Head of caudate nucleus (tissue), 42 donors: Measurements from ENCODE around the gene TYW1B.
A peak's percentile ranks its signal among the peaks of the same experiment; 100 is the strongest.
"Not testable (repeated sequence)": the region's sequence is repeated elsewhere in the genome, so short reads cannot be mapped to it uniquely, and the experiment has no call there.

Source experiments
- DNase-seq, 42 donors: peaks; one replicate each; pipeline versions ENCODE4 v3.0.0 to v3.0.0-alpha.2; 2020 to 2021; ENCODE audit warnings: mixed read lengths in 7 of 42
- intact Hi-C: fragments of 100-400 bp; cut with DNase I; formaldehyde crosslinking; loops from one replicate; pipeline ENCODE4 v1.15.0; 2022

The TYW1B gene

GRCh38 chr7:72670850-72671249, 157.2 kb downstream of the TYW1B start:
- intact Hi-C loops, DNase-seq: not testable (repeated sequence)

- DNase-seq, intact Hi-C loops: not testable (repeated sequence)
Measured at GRCh38 chr7:72668435-72668834, 159.6 kb downstream of the TYW1B start.

GRCh38 chr7:72667049-72667448, 161.0 kb downstream of the TYW1B start:
- intact Hi-C loops, DNase-seq: not testable (repeated sequence)

- intact Hi-C loops, DNase-seq: not testable (repeated sequence)
Measured at GRCh38 chr7:72648574-72648973, 179.4 kb downstream of the TYW1B start.

GRCh38 chr7:72643708-72644107, 184.3 kb downstream of the TYW1B start:
- intact Hi-C loops, DNase-seq: not testable (repeated sequence)

- DNase-seq, intact Hi-C loops: not testable (repeated sequence)
Measured at GRCh38 chr7:72641485-72642248, 186.3 kb downstream of the TYW1B start.

- intact Hi-C loops, DNase-seq: not testable (repeated sequence)
Measured at GRCh38 chr7:72640740-72641139, 187.3 kb downstream of the TYW1B start.

- intact Hi-C loops, DNase-seq: not testable (repeated sequence)
Measured at GRCh38 chr7:72635273-72635908, 192.6 kb downstream of the TYW1B start.

- DNase-seq, intact Hi-C loops: not testable (repeated sequence)
Measured at GRCh38 chr7:72632765-72633292, 195.2 kb downstream of the TYW1B start.

GRCh38 chr7:72628375-72628774, 199.6 kb downstream of the TYW1B start:
- intact Hi-C loops, DNase-seq: not testable (repeated sequence)

GRCh38 chr7:72626428-72627011, 201.5 kb downstream of the TYW1B start:
- DNase-seq, intact Hi-C loops: not testable (repeated sequence)

GRCh38 chr7:72625721-72626423, 202.1 kb downstream of the TYW1B start:
- DNase-seq, intact Hi-C loops: not testable (repeated sequence)

GRCh38 chr7:72622532-72622931, 205.5 kb downstream of the TYW1B start:
- no peak for DNase-seq
- intact Hi-C loops, result no loop called here

- DNase-seq, intact Hi-C loops: not testable (repeated sequence)
Measured at GRCh38 chr7:72621761-72622187, 206.2 kb downstream of the TYW1B start.

- intact Hi-C loops, DNase-seq: not testable (repeated sequence)
Measured at GRCh38 chr7:72620923-72621322, 207.1 kb downstream of the TYW1B start.

- DNase-seq, result peak in 14 of 42 donors; percentile 2 to 45 (median 14)
- intact Hi-C loops, result not testable (repeated sequence)
Measured at GRCh38 chr7:72618435-72619180, 209.4 kb downstream of the TYW1B start.

- DNase-seq, intact Hi-C loops: not testable (repeated sequence)
Measured at GRCh38 chr7:72609761-72610160, 218.2 kb downstream of the TYW1B start.

GRCh38 chr7:72607988-72608387, 220.0 kb downstream of the TYW1B start:
- intact Hi-C loops, DNase-seq: not testable (repeated sequence)
